ENCODE data around the gene C22orf42.

DNA sequence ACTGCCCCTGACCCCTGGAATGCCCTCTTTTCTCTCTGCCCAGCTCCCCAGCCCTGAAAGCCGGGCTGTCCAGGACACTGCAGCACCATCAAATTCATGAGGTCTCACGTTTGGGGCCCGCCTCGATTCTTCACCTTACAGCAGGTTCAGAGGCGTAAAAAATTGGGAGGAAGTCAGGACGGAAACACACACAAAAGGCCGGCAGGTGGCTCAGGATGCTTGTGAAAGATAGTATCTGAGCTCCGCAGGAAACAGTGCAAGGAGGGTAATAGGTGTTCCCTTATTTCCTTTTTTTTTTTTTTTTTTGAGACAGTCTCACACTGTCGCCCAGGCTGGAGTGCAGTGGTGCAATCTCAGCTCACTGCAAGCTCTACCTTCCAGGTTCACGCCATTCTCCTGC, 41.6 kb upstream of the C22orf42 start:
- TF ChIP-seq CTCF (IDR thresholded peaks at IDR 0.05): no peak
- TF ChIP-seq POLR2A (IDR thresholded peaks at IDR 0.05): no peak
